Smooth muscle cell of trachea (primary cell): ENCODE measurements around the gene TMEM141. TPM values are rescaled to one million over a fixed set of nuclear protein-coding genes. Genes with fewer than 3 reads are reported as not detected.

Source experiments
- total RNA-seq: library from RNA; depleted of rRNA; stranded (reverse); fragments of >200 nt; gene quantifications from 2 replicates; pipeline ENCODE4 v1.2.1, GENCODE V29; 2014

The TMEM141 gene
- 45.2 and 56.1 TPM in 2 replicates for total RNA-seq

DNA sequence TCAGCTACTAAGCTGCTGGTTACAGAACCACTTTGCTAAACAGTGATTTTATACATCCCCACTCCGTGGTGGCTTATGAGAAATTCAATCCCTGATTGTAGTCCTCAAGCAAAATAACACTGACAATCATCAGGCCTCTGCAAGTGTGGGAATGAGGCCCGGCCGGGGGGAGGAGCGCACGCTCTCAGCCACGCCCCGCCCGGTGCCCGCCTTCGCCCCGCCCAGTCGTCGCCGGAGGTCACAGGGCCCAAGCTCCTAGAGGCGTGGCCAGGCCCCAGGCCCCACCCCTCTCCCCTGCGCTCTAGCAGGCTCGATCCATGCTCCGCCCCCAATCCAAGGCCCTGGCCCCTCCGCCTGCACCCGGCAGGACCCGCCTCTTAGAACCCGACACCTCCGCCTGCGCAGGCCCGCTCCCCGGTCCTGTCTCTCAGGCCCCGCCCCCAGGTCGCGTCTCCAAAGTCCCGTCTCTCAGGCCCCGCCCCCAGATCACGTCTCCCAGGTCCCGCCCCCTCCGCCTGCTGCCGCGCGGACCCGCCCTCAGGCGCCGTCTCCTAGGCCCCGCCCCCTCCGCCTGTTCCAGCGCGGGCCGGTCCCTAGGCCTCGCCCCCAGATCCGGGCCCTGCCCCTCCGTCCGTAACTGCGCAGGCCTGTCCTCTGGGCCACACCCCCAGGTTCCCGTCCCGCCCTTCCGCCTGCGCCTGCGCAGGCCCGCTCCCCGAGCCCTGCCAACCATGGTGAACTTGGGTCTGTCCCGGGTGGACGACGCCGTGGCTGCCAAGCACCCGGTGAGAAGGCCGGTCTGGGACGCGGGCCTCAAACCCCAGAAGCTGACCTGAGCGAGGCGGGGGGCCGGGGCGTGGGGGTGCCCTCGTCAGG is at the start of gene TMEM141:
TMEM141 (plus strand) TSS at position 705 of the 876 bp plus-strand sequence; CDS start at position 732, 27 bp downstream.

GRCh38 chr9:136742591-136743391 is 48.4 kb upstream of the TMEM141 start, which contains the start of gene LCN10:
LCN10 (minus strand) TSS chr9:136742940; CDS start chr9:136742903, 37 bp downstream.

DNA sequence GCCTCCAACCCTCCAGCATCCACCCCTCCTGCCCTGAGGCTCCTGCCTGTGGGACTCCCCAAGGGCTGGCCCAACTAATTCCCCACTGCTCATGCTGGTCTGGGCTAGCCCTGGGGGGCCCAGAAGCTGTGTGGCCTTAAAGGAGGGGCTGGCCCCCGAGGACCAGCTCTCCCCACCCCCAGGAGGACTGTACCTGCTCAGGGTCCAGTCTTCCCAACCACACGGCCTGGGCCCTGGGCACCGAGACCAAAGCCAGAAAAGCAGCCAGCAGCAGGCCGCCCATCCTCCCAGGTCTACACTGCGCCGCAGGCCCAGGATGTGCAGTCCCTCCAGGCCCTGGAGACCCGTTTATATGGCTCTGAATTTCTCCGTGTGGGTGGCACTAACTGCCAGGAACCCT is 42.9 kb upstream of the TMEM141 start, which contains the start of gene LCN6:
LCN6 (minus strand) TSS at position 325 of the 400 bp plus-strand sequence; CDS start at position 283, 42 bp downstream.

GRCh38 chr9:136764301-136764891 is 26.7 kb upstream of the TMEM141 start, which contains the start of gene LCN15:
LCN15 (minus strand) TSS chr9:136764518; CDS start chr9:136764488, 30 bp downstream.

DNA sequence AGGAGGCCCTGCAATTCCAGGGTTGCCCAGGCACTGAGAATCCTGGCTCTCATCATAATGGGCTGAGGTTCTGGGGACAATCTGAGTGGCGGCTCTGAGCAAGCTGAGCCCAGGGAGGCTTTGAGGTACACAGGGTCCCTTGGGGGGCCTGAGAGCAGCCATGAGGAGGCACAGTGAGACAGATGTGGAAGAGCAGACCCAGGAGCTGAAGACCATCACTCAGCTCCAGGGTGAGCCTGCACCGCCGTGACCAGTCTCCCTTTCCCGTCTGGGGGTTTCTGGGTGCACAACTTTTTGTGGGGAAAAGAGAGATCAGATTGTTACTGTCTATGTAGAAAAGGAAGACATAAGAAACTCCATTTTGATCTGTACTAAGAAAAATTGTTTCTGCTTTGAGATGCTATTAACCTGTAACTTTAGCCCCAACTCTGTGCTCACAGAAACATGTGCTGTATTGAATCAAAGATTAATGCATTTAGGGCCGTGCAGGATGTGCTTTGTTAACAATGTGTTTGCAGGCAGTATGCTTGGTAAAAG is 5.2 kb downstream of the TMEM141 start, which contains the start of gene CCDC183:
CCDC183 (plus strand) TSS at position 101 of the 537 bp plus-strand sequence; CDS start at position 161, 60 bp downstream.

DNA sequence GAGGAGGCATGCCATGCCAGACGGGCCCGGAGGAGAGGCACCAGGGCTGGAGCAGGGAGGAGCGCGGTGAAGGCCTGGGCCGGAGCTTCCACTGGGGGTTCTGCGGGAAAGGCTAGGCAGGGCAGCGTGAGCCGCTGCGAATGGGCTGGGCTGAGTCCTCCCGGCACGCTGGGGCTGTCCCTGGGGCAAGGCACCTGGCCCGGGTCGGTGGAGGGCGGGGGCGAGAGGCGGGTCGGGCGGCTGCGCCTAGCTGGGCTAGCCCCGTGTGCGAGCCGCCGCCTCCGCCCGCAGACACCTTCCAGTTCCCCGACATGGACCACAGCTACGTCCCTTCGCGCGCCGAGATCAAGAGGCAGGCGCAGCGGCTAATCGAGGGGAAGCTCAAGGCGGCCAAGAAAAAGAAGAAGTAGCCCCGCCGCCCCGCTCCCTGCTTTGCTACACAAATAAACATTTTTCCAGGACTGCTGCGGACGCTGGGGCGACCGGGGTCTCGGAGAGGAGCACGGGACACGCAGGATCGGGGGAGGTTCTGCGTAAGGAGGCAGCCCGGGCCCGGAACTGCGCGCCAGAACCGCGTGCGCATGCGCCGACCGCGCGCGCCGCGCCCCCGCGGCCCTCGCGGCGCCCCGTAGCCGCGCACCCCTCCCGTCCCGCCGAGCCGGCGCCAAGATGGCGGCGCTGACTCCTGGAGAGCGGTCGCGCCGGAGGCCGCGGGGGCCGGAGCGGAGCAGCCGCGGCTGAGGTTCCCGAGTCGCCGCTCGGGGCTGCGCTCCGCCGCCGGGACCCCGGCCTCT is 16.3 kb downstream of the TMEM141 start, which contains the start of gene RABL6:
RABL6 (plus strand) TSS at position 668 of the 794 bp plus-strand sequence. CDS start 249 bp downstream, outside the sequence.

GRCh38 chr9:136842380-136842948 is 51.3 kb downstream of the TMEM141 start, which contains the start of gene AJM1:
AJM1 (plus strand) TSS chr9:136842478; CDS start chr9:136844415, 1,937 bp downstream.

Other genes with a start within 250 kb of the TMEM141 start
- 13.7 and 31.6 TPM in 2 replicates for gene NOTCH1, start 245.3 kb upstream of the TMEM141 start, total RNA-seq
- gene EGFL7, start 128.4 kb upstream of the TMEM141 start, total RNA-seq: 6.3 and 17.9 TPM in 2 replicates
- 35.9 and 52.1 TPM in 2 replicates for gene AGPAT2, start 103.9 kb upstream of the TMEM141 start, total RNA-seq
- gene DIPK1B, start 78.8 kb upstream of the TMEM141 start, total RNA-seq: 0.58 and 2.2 TPM in 2 replicates
- gene LCN10, start 48.4 kb upstream of the TMEM141 start, total RNA-seq: not detected in 2 replicates
- gene LCN6, start 42.8 kb upstream of the TMEM141 start, total RNA-seq: not detected in 2 replicates
- not detected in 2 replicates for gene LCN8, start 33.1 kb upstream of the TMEM141 start, total RNA-seq
- under 0.01 TPM in 1 of 2 replicates, not detected in the other for gene LCN15, start 26.8 kb upstream of the TMEM141 start, total RNA-seq
- 0.15 and 0.33 TPM in 2 replicates for gene CCDC183, start 5.0 kb downstream of the TMEM141 start, total RNA-seq
- gene RABL6, start 16.6 kb downstream of the TMEM141 start, total RNA-seq: 56.0 and 64.8 TPM in 2 replicates
- 1.6 and 2.2 TPM in 2 replicates for gene AJM1, start 51.1 kb downstream of the TMEM141 start, total RNA-seq
- gene PHPT1, start 58.1 kb downstream of the TMEM141 start, total RNA-seq: 79.6 and 134 TPM in 2 replicates
- gene MAMDC4, start 61.0 kb downstream of the TMEM141 start, total RNA-seq: 1.3 and 5.5 TPM in 2 replicates
- 219 and 273 TPM in 2 replicates for gene EDF1, start 75.0 kb downstream of the TMEM141 start, total RNA-seq
- 11.8 and 14.6 TPM in 2 replicates for gene TRAF2, start 95.2 kb downstream of the TMEM141 start, total RNA-seq
- gene FBXW5, start 153.4 kb downstream of the TMEM141 start, total RNA-seq: 143 and 239 TPM in 2 replicates
- not detected in 2 replicates for gene C8G, start 153.9 kb downstream of the TMEM141 start, total RNA-seq
- gene LCN12, start 160.9 kb downstream of the TMEM141 start, total RNA-seq: not detected in 2 replicates
- gene PTGDS, start 186.2 kb downstream of the TMEM141 start, total RNA-seq: 2.8 and 36.7 TPM in 2 replicates
- 0.58 and 3.1 TPM in 2 replicates for gene LCNL1, start 191.6 kb downstream of the TMEM141 start, total RNA-seq
- gene PAXX, start 201.1 kb downstream of the TMEM141 start, total RNA-seq: 16.1 and 16.2 TPM in 2 replicates
- 1.6 and 5.8 TPM in 2 replicates for gene CLIC3, start 205.2 kb downstream of the TMEM141 start, total RNA-seq
- 22.1 and 30.8 TPM in 2 replicates for gene ABCA2, start 236.9 kb downstream of the TMEM141 start, total RNA-seq
- not detected in 2 replicates for gene FUT7, start 240.7 kb downstream of the TMEM141 start, total RNA-seq